Osteoblast (primary cell): ENCODE data around the gene HS1BP3. TPM values are rescaled to one million over a fixed set of nuclear protein-coding genes. Genes with fewer than 3 reads are reported as not detected.
A peak's percentile ranks its signal among the peaks of the same experiment; 100 is the strongest.

Source experiments
- DNase-seq: peaks from one replicate; pipeline ENCODE4 v3.0.0; 2011; ENCODE audit warnings: low spot score, mixed read lengths; ENCODE audit not compliant: insufficient read length; ENCODE audit errors: missing footprints
- H2AFZ ChIP-seq: 2 replicates; pipeline ENCODE4 v1.6.0; 2011; ENCODE audit warnings: mild to moderate bottlenecking, low read length
- H3K27ac ChIP-seq: 2 replicates; pipeline ENCODE4 v1.5.1; 2011; ENCODE audit warnings: mild to moderate bottlenecking, low read depth, low read length, moderate library complexity
- H3K27me3 ChIP-seq: 2 replicates; pipeline ENCODE4 v1.6.0; 2012; ENCODE audit warnings: mild to moderate bottlenecking, control low read depth, inconsistent platforms, low read length, moderate library complexity; ENCODE audit not compliant: insufficient read depth
- H3K36me3 ChIP-seq: 2 replicates; pipeline ENCODE4 v1.5.1; 2011; ENCODE audit warnings: mild to moderate bottlenecking, low read length, control low read depth, moderate library complexity; ENCODE audit not compliant: insufficient read depth
- H3K4me1 ChIP-seq: 2 replicates; pipeline ENCODE4 v1.5.1; 2011; ENCODE audit warnings: mild to moderate bottlenecking, low read length, control low read depth, moderate library complexity; ENCODE audit not compliant: insufficient read depth
- H3K4me2 ChIP-seq: 2 replicates; pipeline ENCODE4 v1.6.0; 2011; ENCODE audit warnings: mild to moderate bottlenecking, low read length; ENCODE audit not compliant: insufficient read depth
- H3K4me3 ChIP-seq: fragments of 200-600 bp; sonication (generic); 3 replicates; pipeline ENCODE4 v1.5.1; 2012; ENCODE audit warnings: mild to moderate bottlenecking, low read length, inconsistent platforms; ENCODE audit not compliant: insufficient read depth
- H3K79me2 ChIP-seq: 2 replicates; pipeline ENCODE4 v1.6.0; 2012; ENCODE audit warnings: mild to moderate bottlenecking, low read length, control low read depth, inconsistent platforms; ENCODE audit not compliant: insufficient read depth
- H3K9me3 ChIP-seq: 2 replicates; pipeline ENCODE4 v1.5.1; 2011; ENCODE audit warnings: low read depth, low read length, control low read depth
- H4K20me1 ChIP-seq: 2 replicates; pipeline ENCODE4 v1.6.0; 2012; ENCODE audit warnings: mild to moderate bottlenecking, low read length, control low read depth; ENCODE audit not compliant: insufficient read depth
- total RNA-seq: library from RNA; depleted of rRNA; stranded (reverse); fragments of >200 nt; gene quantifications from 2 replicates; pipeline ENCODE4 v1.2.3, GENCODE V29; 2012
- TF ChIP-seq, protein P1 (sequence below): IDR thresholded peaks from 2 replicates; pipeline ENCODE4 v1.5.1; 2011; ENCODE audit warnings: mild to moderate bottlenecking, low read depth, low read length, moderate library complexity; ENCODE audit errors: extremely low read depth

The HS1BP3 gene
- total RNA-seq, 1 donor, result 47.8 TPM

- TF ChIP-seq, protein P1, sequence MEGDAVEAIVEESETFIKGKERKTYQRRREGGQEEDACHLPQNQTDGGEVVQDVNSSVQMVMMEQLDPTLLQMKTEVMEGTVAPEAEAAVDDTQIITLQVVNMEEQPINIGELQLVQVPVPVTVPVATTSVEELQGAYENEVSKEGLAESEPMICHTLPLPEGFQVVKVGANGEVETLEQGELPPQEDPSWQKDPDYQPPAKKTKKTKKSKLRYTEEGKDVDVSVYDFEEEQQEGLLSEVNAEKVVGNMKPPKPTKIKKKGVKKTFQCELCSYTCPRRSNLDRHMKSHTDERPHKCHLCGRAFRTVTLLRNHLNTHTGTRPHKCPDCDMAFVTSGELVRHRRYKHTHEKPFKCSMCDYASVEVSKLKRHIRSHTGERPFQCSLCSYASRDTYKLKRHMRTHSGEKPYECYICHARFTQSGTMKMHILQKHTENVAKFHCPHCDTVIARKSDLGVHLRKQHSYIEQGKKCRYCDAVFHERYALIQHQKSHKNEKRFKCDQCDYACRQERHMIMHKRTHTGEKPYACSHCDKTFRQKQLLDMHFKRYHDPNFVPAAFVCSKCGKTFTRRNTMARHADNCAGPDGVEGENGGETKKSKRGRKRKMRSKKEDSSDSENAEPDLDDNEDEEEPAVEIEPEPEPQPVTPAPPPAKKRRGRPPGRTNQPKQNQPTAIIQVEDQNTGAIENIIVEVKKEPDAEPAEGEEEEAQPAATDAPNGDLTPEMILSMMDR, result no peak
- Histone ChIP-seq H4K20me1 (no peaks in the 10 kb centered on the region), H3K79me2 (no peaks in the 10 kb centered on the region), H3K36me3 (no peaks in the 10 kb centered on the region), H3K4me2 (peak overlapping the region; percentile 44), H3K27ac (peak overlapping the region; percentile 89), H3K4me1 (peaks cover 33% of the 10 kb centered on the region), H3K27me3 (no peaks in the 10 kb centered on the region), H3K9me3 (no peaks in the 10 kb centered on the region), H3K4me3 (no peak overlapping the region), H2AFZ (peak overlapping the region; percentile 64)
- peak; percentile 97 for DNase-seq
These were observed 71.7 kb downstream of the HS1BP3 start for GRCh38 chr2:20578895-20579825.

DNA sequence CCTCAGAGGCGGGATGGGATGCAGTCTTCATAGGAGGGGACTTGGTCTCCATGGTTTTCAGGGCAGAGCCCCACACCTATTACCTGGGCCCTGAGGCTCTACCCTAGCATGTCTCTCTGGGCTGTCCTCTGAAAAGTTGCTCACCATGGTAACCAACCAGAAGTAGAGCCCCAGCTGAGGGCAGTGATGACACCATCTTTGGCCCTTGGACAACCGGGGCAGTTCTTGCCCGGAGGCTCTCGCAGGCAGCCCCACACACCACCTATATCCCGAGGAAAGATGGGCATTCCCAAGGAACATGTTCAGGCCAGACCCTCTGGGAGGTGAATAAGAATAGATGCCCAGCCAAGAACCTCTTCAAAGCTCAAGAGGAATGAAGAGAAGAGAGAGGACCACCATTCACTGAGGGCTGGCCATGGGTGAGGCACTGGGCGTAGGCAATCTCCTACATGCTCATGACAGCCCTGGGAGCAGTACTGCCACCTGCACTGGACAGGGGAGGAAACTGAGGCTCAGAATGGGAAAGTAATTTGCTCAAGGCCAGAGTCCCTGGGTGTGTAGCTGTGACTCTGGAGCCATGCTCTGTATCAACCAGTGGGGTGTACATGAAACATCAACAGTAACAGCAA lies 72.5 kb downstream of the HS1BP3 start:
- no peaks in the 10 kb centered on the region for H4K20me1 ChIP-seq
- H3K4me2 ChIP-seq, result no peak overlapping the region
- H3K27ac ChIP-seq, result peak overlapping the region; percentile 89
- TF ChIP-seq, protein P1, result no peak
- no peaks in the 10 kb centered on the region for H3K36me3 ChIP-seq
- no peaks in the 10 kb centered on the region for H3K79me2 ChIP-seq
- no peak overlapping the region for H2AFZ ChIP-seq
- no peaks in the 10 kb centered on the region for H3K27me3 ChIP-seq
- H3K9me3 ChIP-seq, result no peaks in the 10 kb centered on the region
- no peak overlapping the region for H3K4me3 ChIP-seq
- peaks cover 35% of the 10 kb centered on the region for H3K4me1 ChIP-seq
- DNase-seq, result no peak

GRCh38 chr2:20577495-20578235 lies 73.2 kb downstream of the HS1BP3 start:
- H3K36me3 ChIP-seq, result no peaks in the 10 kb centered on the region
- DNase-seq, result peak; percentile 91

More at GRCh38 chr2:20577495-20578235, 73.2 kb downstream of the HS1BP3 start:
- no peaks in the 10 kb centered on the region for H3K27me3 ChIP-seq
- peak overlapping the region; percentile 89 for H3K27ac ChIP-seq
- H4K20me1 ChIP-seq, result no peaks in the 10 kb centered on the region
- TF ChIP-seq, protein P1, result no peak
- H3K4me3 ChIP-seq, result no peak overlapping the region
- no peak overlapping the region for H2AFZ ChIP-seq
- H3K4me1 ChIP-seq, result peaks cover 37% of the 10 kb centered on the region
- H3K79me2 ChIP-seq, result no peaks in the 10 kb centered on the region
- H3K4me2 ChIP-seq, result no peak overlapping the region
- H3K9me3 ChIP-seq, result no peaks in the 10 kb centered on the region
